GM23248 (cell line): ENCODE data around the gene RAI1. TPM values are rescaled to one million over a fixed set of nuclear protein-coding genes. Genes with fewer than 3 reads are reported as not detected.

Source experiments
- DNase-seq: peaks from one replicate; pipeline ENCODE4 v3.0.0-alpha.2; 2015
- H2AFZ ChIP-seq: fragments of 200-600 bp; sonication (generic); 2 replicates; pipeline ENCODE4 v1.6.1; 2016; ENCODE audit warnings: antibody characterized with exemption
- H3F3A ChIP-seq: fragments of 200-600 bp; sonication (generic); 2 replicates; pipeline ENCODE4 v1.6.1; 2016; ENCODE audit warnings: mild to moderate bottlenecking, antibody characterized with exemption, mixed run types; ENCODE audit not compliant: insufficient read depth
- H3K27ac ChIP-seq: fragments of 200-600 bp; sonication (generic); 2 replicates; pipeline ENCODE4 v1.5.1; 2016; ENCODE audit warnings: mild to moderate bottlenecking
- H3K27me3 ChIP-seq: fragments of 200-600 bp; sonication (generic); replicated peaks from 2 replicates; pipeline ENCODE4 v1.6.1; 2016; ENCODE audit warnings: mild to moderate bottlenecking; ENCODE audit not compliant: insufficient read depth
- H3K36me3 ChIP-seq: fragments of 200-600 bp; sonication (generic); 2 replicates; pipeline ENCODE4 v1.6.1; 2016; ENCODE audit warnings: low read depth, mild to moderate bottlenecking
- H3K4me1 ChIP-seq: fragments of 200-600 bp; sonication (generic); 2 replicates; pipeline ENCODE4 v1.6.1; 2016; ENCODE audit warnings: mild to moderate bottlenecking; ENCODE audit not compliant: insufficient read depth
- H3K4me2 ChIP-seq: fragments of 200-600 bp; sonication (generic); one replicate; pipeline ENCODE4 v1.6.1; 2016; ENCODE audit warnings: mild to moderate bottlenecking; ENCODE audit not compliant: unreplicated experiment
- H3K4me3 ChIP-seq: fragments of 200-600 bp; sonication (generic); 2 replicates; pipeline ENCODE4 v1.5.1; 2016; ENCODE audit warnings: mild to moderate bottlenecking
- H3K79me2 ChIP-seq: fragments of 200-600 bp; sonication (generic); 2 replicates; pipeline ENCODE4 v1.6.1; 2016; ENCODE audit warnings: mild to moderate bottlenecking; ENCODE audit not compliant: insufficient read depth
- H3K9ac ChIP-seq: fragments of 200-600 bp; sonication (generic); 2 replicates; pipeline ENCODE4 v1.6.1; 2016; ENCODE audit warnings: mild to moderate bottlenecking
- H3K9me2 ChIP-seq: fragments of 200-600 bp; sonication (generic); 2 replicates; pipeline ENCODE4 v1.6.1; 2016; ENCODE audit warnings: mixed run types, mild to moderate bottlenecking, moderate library complexity; ENCODE audit not compliant: insufficient read depth
- H3K9me3 ChIP-seq: fragments of 200-600 bp; sonication (generic); one replicate; pipeline ENCODE4 v1.6.1; 2017; ENCODE audit warnings: low read depth
- H4K20me1 ChIP-seq: fragments of 200-600 bp; sonication (generic); 2 replicates; pipeline ENCODE4 v1.6.0; 2016; ENCODE audit not compliant: insufficient read depth
- EZH2 ChIP-seq: fragments of 200-600 bp; sonication (generic); IDR thresholded peaks from 2 replicates; pipeline ENCODE4 v1.6.1; 2018; ENCODE audit warnings: antibody characterized with exemption, mild to moderate bottlenecking; ENCODE audit not compliant: insufficient read depth, poor library complexity, severe bottlenecking
- EZH2phosphoT487 ChIP-seq: fragments of 200-600 bp; sonication (generic); IDR thresholded peaks from 2 replicates; pipeline ENCODE4 v1.6.1; 2018; ENCODE audit warnings: antibody characterized with exemption, moderate library complexity, mild to moderate bottlenecking, low read depth; ENCODE audit not compliant: insufficient read depth
- WGBS, 2 experiments: methylation state at CpG; one replicate each; pipeline ENCODE4 v1.1.6; 2015 to 2017; ENCODE audit warnings: low lambda C conversion rate in 2 of 2, low coverage in 1 of 2; ENCODE audit errors: missing lambda C conversion rate in 2 of 2; 5-methylcytosine and 5-hydroxymethylcytosine counted together
- in situ Hi-C: fragments of 300-500 bp; cut with MboI; formaldehyde crosslinking; loops from 2 replicates; pipeline ENCODE4 v1.15.0; 2020
- polyA plus RNA-seq: library from polyadenylated mRNA; unstranded; fragments of >200 nt; fragmentation: Nextera tagmentation; extraction: Ambion mirVana; gene quantifications from 2 replicates; pipeline ENCODE4 v1.2.1, GENCODE V29; 2016
- total RNA-seq: library from RNA; depleted of rRNA; stranded (reverse); fragments of >200 nt; shearing (Covaris generic); gene quantifications from 2 replicates; pipeline ENCODE4 v1.2.3, GENCODE V29; 2014

The RAI1 gene
- total and polyA plus RNA-seq, 2 experiments from 2014 or later: 5.2 to 9.1 TPM

DNA sequence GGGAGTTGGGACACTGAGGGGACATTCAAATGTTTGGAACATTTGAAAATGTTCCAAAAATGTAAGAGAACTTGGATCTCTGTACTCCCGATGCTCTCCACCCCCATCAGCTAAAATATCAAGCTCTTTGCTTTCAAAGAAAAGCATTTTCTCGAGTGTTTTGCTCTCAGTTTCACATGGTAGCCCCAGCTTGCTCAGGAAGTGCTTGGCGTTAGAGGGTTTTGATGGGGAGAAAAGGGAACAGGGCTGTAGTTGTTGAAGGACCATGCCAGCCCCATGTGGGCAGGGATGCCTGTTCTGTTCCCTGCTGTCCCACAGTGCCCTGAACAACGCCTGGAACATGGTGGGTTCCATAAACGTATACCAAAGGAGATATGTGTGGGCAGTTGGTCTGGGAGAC is 37.0 kb downstream of the RAI1 start:
- Histone ChIP-seq H3K27me3 (no peaks in the 10 kb centered on the region), H3K27ac (no peak overlapping the region), H3F3A (peaks cover 1% of the 10 kb centered on the region; the same call in 1 of the 2 replicates), H2AFZ (no peak overlapping the region), H3K36me3 (no peaks in the 10 kb centered on the region), H3K9me2 (no peaks in the 10 kb centered on the region), H3K9ac (no peak overlapping the region), H3K4me3 (no peak overlapping the region), H3K9me3 (no peaks in the 10 kb centered on the region), H3K4me2 (no peak overlapping the region), H3K4me1 (peaks cover 33% of the 10 kb centered on the region), H4K20me1 (no peaks in the 10 kb centered on the region), H3K79me2 (peaks cover 84% of the 10 kb centered on the region)
- TF ChIP-seq EZH2 (no peak), EZH2phosphoT487 (no peak)
- in situ Hi-C loops: no loop called here
- 62 to 65% methylated on average over 5 of the region's 5 CpGs for WGBS, 2 experiments
- DNase-seq: no peak

DNA sequence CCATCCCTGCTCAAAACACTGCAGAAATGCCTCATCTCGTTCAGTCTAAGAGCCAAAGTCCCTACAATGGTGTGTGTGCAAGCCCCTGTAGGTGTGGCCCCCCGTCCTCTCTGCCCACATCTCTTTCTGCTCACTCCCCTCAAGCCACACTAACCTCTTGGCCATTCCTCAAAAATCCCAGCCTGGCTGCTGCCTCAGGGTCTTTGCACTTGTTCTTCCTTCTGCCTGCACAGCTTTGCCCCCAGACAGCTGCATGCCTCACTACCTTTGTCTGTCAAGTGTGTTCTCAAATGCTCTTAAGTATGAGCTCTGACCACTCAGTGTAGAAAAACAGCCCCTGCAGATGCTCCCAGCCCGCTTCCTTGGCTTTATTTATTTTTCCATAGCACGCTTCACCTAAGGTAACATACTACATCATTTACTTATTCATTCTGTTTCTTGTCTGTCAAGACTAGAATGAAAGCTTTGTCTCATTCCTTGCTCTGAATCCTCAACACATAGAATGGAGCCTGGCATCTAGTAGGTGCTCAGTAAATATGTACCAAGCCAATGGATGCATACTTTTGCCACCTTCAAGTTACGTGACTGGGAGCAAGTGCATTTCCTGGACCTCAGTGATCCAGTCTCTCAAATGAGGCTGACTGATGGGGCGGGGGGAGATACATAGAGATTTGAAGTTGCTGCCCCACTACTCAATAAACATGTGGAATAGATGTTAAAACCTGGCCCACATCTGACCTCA is 38.1 kb downstream of the RAI1 start:
- no peaks in the 10 kb centered on the region for H3K9me2 ChIP-seq
- no peaks in the 10 kb centered on the region for H3F3A ChIP-seq
- in situ Hi-C loops: no loop called here
- no peaks in the 10 kb centered on the region for H3K27me3 ChIP-seq
- TF ChIP-seq EZH2phosphoT487: no peak
- no peak for TF ChIP-seq EZH2
- no peaks in the 10 kb centered on the region for H4K20me1 ChIP-seq
- no peak overlapping the region for H3K4me3 ChIP-seq
- 88 to 94% methylated on average over 6 of the region's 6 CpGs for WGBS, 2 experiments
- H3K4me2 ChIP-seq: no peak overlapping the region
- peaks cover 22% of the 10 kb centered on the region for H3K4me1 ChIP-seq
- no peaks in the 10 kb centered on the region for H3K9me3 ChIP-seq
- no peaks in the 10 kb centered on the region for H3K36me3 ChIP-seq
- no peak overlapping the region for H2AFZ ChIP-seq
- H3K9ac ChIP-seq: no peak overlapping the region
- H3K27ac ChIP-seq: no peak overlapping the region
- H3K79me2 ChIP-seq: peaks cover 74% of the 10 kb centered on the region
- DNase-seq: no peak

- H3K9me3 ChIP-seq: no peaks in the 10 kb centered on the region
- H3K4me3 ChIP-seq: no peak overlapping the region
- H3K4me1 ChIP-seq: peaks cover 18% of the 10 kb centered on the region
- no peaks in the 10 kb centered on the region for H3F3A ChIP-seq
- no peak for DNase-seq
- H3K79me2 ChIP-seq: peaks cover 68% of the 10 kb centered on the region
- in situ Hi-C loops: no loop called here
- H4K20me1 ChIP-seq: no peaks in the 10 kb centered on the region
- WGBS, 2 experiments: 95 to 96% methylated on average over 3 of the region's 3 CpGs
- H2AFZ ChIP-seq: no peak overlapping the region
- H3K9me2 ChIP-seq: no peaks in the 10 kb centered on the region
- no peak for TF ChIP-seq EZH2phosphoT487
- no peak for TF ChIP-seq EZH2
- H3K36me3 ChIP-seq: no peaks in the 10 kb centered on the region
- H3K27ac ChIP-seq: no peak overlapping the region
- no peaks in the 10 kb centered on the region for H3K27me3 ChIP-seq
- H3K9ac ChIP-seq: no peak overlapping the region
- no peak overlapping the region for H3K4me2 ChIP-seq
These were observed 38.8 kb downstream of the RAI1 start for GRCh38 chr17:17719966-17720543.

GRCh38 chr17:17721140-17721668 is 39.9 kb downstream of the RAI1 start:
- no peaks in the 10 kb centered on the region for H4K20me1 ChIP-seq
- H3K79me2 ChIP-seq: peaks cover 66% of the 10 kb centered on the region
- TF ChIP-seq EZH2phosphoT487 (no peak), EZH2 (no peak)

More at GRCh38 chr17:17721140-17721668, 39.9 kb downstream of the RAI1 start:
- no peaks in the 10 kb centered on the region for H3K36me3 ChIP-seq
- no peaks in the 10 kb centered on the region for H3K27me3 ChIP-seq
- no peak for DNase-seq
- H2AFZ ChIP-seq: no peak overlapping the region
- peaks cover 1% of the 10 kb centered on the region; the same call in 1 of the 2 replicates for H3F3A ChIP-seq
- no peak overlapping the region for H3K9ac ChIP-seq
- peaks cover 18% of the 10 kb centered on the region for H3K4me1 ChIP-seq
- H3K4me3 ChIP-seq: no peak overlapping the region
- H3K4me2 ChIP-seq: no peak overlapping the region
- H3K9me2 ChIP-seq: no peaks in the 10 kb centered on the region
- no peak overlapping the region for H3K27ac ChIP-seq
- H3K9me3 ChIP-seq: no peaks in the 10 kb centered on the region
- in situ Hi-C loops: no loop called here
- 97 to 100% methylated on average over 2 of the region's 2 CpGs for WGBS, 2 experiments
